GM18508 (cell line): ENCODE results near the gene SLC4A9.
A peak's percentile ranks its signal among the peaks of the same experiment; 100 is the strongest.
"Not testable (repeated sequence)": the region's sequence is repeated elsewhere in the genome, so short reads cannot be mapped to it uniquely, and the experiment has no call there.

ENCODE experiments used
- ATAC-seq: cut with Tn5 transposase; IDR thresholded peaks from one replicate; pipeline ENCODE4 v1.9.1; 2021; ENCODE audit warnings: moderate number of reproducible peaks; ENCODE audit not compliant: insufficient read depth, unreplicated experiment

Gene SLC4A9

DNA sequence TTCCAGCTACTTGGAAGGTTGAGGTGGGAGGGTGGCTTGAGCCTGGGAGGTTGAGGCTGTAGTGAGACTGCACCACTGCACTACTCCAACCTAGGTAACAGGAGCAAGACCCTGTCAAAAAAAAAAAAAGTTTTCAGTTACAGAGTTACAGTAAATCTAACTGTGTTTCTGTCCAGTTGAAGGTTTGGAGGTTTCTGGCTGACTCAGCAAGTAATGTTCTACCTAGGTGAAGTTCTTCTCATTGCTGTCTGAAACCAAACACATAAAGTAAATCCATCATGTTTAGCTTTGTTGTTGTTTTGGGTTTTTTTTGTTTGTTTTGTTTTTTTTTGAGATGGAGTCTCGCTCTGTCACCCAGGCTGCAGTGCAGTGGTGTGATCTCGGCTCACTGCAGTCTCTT lies 33.7 kb downstream of the SLC4A9 start:
- ATAC-seq, result no peak

DNA sequence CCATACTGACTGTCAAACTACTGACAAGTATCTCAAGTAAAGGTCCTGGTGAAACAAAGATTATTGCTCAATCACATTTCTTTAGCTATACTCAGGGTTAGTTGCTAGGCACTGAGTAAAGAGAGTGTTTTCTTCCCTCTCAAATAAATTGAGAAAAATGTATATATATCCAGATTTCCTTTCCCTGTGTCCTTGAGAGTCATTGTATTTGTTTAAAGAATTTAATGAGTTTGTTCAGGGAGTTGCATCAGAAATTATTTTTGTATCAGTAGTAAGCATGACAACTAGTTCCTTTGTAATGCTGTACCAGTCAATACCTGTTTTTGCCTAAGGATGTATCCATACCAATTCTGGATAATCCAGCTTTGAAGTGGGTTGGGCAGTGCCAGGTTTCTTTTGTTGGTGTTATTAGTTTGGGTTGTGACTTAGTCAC lies 38.4 kb downstream of the SLC4A9 start:
- ATAC-seq, result no peak

DNA sequence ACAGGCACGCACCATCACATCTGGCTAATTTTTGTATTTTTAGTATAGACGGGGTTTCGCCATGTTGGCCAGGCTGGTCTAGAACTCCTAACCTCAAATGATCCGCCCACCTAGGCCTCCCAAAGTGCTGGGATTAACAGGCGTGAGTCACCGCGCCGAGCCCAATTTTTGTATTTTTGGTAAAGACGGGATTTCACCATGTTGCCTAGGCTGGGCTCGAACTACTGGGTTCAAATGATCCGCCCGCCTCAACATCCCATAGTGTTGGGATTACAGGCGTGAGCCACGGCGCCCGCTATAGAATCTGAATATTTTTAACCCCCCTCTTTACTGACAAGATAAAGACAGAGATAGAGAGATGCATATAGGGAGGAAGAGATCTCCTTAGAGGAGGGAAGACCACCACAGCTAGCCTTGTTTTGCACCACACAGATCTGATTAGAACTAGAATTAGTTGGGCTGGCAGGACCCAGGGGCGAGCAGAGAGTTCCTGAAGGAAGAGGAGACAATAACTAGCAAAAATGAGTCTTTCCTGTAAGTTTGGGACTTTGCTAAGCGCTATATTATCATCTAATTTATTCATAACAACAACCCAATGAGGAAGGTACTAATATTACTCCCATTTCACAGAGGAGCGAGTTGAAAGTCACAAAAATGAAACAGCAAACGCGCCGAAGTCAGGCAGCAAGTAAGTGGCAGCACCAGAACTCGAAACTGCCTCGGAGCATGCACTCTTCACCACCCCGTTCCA lies 40.2 kb downstream of the SLC4A9 start:
- no peak for ATAC-seq

DNA sequence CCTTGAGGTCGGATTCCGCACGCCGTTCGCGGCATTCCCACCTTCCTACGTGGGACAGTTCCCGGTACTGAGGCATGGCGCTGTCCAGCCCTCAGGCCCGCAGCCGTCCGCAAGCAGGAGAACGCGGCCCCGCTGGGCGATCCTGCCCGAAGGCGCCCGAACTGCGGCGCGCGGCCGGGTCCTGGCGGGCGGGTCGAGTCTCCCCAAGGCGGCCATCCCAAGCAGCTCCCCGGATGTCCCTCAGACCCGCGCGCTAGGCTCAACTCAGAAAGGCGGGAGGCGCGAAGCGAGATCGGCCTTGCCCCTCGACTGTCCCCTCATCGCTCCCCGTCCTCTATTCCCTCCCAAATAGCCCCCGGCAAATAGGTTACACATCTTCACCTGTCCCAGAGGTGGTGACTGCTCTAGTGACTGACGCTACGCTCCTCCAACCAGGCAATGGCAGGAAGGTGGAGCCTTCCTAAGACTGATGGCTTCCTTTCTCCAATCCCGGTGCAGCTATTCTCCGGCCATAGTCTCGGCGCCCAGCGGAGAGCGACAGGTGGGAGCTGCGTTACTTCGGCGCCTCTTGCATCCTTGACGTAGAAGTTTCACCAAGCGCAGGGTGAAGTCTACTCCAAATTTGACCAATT lies 40.9 kb downstream of the SLC4A9 start:
- ATAC-seq, result peak; percentile 59

DNA sequence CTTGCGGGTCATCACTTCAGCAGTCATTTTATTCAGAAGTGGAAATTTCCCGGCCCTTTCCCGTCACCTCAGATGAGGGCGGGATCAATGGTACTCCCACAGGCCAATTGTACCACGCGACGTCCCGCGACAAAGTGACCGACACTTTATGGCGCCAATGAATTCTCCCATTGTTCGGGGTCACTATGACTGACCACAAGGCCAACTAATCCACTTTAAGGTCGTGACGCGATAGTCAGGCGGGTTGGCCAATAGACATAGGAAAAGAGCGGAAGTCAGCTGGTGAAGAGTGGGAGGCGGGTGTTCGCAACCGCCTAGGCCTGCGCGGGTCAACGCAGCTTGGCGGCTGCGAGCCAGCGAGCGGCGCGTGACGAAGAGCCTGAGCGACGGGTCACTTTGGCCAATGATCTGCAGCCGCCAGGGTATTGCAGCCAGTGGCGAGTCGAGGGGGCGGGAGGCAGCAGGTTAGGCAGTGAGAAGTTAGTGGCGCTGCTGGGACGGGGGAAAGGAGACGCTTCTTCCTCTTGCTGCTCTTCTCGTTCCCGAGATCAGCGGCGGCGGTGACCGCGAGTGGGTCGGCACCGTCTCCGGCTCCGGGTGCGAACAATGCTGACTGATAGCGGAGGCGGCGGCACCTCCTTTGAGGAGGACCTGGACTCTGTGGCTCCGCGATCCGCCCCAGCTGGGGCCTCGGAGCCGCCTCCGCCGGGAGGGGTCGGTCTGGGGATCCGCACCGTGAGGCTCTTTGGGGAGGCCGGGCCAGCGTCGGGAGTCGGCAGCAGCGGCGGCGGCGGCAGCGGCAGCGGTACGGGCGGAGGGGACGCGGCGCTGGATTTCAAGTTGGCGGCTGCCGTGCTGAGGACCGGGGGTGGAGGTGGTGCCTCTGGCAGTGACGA lies 41.6 kb downstream of the SLC4A9 start, which contains the start of gene ANKHD1:
ANKHD1 (plus strand) TSS at position 472 of the 896 bp plus-strand sequence; CDS start at position 607, 135 bp downstream.
- ATAC-seq, result peak; percentile 81

DNA sequence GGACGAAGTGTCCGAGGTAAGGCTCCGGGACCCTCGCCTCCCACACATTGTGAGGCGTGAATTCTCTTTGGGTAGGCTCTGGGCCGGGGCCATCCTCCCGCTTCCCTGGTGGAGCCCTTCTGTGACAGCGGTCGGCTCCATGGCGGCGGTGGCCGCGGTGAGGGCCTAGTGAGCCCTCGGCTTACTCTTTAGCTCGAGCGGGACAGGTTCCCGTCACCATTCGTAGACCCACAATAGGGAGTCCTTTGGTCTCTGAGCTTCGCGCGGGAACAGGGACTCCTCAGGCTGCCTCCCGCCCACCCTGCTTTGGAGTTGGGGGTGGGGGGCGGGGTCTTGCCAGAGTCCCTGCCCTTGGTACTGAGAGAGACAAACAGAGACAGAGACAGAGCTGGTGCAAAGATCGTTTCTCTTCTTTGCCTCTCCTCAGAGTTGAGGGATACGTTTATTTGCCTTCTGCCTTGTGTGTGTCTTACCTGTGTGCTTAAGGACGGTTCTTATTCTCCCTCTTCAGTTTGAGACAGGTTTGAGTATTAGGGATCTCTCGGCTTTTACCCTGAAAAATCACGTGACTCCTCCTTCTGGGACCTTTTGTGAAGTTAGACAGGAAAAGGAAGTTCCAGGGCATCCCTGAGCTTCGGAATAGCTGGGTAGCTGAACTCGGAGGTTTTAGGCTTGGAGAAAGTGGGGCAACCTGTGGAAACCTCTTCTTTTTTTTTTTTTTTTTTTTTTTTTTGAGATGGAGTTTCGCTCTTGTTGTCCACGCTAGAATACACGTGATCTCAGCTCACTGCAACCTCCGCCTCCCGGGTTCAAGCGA lies 42.5 kb downstream of the SLC4A9 start:
- no peak for ATAC-seq

DNA sequence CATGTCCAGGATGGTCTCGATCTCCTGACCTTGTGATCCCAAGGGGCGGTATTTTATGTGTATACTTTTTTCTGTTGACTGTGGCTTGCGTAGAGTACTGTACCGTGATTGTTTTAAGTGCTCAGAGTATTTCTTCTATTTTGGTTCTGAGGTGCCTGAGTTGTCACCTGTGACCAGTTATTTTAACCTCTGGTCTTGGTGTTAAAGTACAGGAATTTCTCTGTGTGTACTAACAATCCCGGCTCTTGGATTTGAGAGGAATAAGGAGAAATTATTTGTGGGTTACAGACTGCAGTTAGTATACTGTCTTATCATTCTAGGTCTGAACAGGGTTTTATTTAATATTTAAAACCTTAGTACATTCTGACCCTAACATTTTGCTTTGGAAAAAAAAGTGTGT lies 43.6 kb downstream of the SLC4A9 start:
- ATAC-seq, result no peak

DNA sequence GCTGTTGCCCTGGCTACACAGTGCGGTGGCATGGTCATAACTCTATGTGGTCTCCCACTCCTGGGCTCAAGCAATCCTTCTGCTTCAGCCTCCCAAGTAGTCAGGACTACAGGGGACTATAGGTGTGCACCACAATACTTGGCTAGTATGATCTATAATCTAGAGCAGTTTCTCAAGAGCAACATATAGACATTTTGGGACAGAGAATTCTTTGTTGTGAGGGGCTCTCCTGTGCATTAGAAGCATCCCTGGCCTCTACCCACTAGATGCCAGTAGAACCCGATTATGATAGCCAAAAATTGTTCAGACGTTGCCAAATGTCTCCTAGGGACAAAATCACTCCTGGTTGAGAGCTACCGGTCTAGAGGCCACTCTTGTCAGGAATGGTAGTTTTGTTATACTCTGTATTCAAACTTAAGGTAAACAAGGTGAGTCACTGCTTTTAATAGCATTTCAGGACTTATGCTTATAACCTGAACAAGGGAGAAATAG lies 48.8 kb downstream of the SLC4A9 start:
- ATAC-seq, result no peak

DNA sequence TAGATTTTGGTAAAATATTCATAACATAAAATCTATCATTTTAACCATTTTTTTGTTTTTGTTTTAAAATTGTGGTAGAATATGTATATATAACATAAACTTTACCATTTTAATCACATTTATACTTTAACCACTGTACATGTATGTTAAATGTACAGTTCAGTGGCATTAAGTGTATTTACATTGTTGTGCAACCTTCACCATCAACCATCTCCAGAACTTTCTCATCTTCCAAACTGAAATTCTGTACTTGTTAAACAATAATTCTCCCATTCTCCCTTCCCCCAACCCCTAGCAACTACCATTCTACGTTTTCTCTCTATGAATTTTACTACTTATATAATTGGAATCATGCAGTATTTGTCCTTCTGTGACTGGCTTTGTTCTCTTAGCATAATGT lies 53.2 kb downstream of the SLC4A9 start:
- ATAC-seq, result no peak

DNA sequence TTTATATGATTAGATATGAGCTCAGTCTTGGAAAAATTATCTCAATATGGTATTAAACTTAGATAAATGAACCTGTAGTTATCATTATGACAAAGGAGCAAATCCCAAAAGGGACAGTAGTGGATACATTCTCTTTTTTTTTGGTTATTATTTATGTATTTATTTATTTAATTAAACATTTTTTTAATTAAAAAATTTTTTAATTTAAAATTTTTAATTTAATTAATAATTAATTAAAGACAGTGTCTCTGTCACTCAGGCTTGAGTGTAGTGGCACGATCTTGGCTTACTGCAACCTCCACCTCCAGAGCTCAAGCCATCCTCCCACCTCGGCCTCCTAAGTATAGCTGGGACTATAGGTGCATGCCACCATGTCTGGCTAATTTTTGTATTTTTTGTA lies 57.2 kb downstream of the SLC4A9 start:
- ATAC-seq, result no peak

DNA sequence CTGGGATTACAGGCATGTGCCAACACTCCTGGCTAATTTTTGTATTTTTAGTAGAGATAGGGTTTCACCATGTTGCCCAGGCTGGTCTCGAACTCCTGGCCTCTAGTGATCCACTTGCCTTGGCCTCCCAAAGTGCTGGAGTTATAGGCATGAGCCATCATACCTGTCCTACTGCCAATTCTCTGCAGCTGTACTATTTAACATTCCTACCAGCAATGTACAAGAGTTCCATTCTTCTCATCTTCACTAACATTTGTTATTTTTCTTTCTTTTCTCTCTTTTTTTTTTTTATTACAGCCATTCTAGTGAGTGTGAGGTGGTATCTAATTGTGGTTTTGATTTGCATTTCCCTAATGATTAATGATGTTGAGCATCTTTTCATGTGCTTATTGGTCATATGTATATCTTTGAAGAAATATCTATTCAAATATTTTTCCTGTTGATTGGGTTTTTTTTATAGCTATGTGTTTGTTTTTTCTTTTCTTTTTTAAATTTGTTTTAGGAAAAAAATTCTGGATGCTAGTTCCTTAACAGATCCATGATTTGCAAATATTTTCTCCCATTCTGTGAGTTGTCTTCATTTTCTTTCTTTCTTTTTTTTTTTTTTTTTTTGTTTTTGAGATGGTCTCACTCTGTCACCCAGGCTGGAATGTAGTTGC lies 59.0 kb downstream of the SLC4A9 start:
- ATAC-seq, result no peak

DNA sequence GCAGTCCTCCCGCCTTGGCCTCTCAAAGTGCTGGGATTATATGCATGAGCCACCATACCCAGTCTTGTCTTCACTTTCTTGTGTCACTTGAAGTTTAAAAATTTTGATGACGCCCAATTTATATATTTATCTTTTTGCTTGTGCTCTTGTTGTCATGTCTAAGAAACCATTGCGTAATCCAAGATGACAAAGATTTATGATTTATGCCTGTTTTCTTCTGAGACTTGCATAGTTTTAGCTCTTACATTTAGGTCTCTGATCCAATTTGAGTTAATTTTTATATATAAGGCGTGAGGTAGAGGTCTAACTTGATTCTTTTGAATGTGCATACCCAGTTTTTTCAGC lies 60.2 kb downstream of the SLC4A9 start:
- no peak for ATAC-seq

DNA sequence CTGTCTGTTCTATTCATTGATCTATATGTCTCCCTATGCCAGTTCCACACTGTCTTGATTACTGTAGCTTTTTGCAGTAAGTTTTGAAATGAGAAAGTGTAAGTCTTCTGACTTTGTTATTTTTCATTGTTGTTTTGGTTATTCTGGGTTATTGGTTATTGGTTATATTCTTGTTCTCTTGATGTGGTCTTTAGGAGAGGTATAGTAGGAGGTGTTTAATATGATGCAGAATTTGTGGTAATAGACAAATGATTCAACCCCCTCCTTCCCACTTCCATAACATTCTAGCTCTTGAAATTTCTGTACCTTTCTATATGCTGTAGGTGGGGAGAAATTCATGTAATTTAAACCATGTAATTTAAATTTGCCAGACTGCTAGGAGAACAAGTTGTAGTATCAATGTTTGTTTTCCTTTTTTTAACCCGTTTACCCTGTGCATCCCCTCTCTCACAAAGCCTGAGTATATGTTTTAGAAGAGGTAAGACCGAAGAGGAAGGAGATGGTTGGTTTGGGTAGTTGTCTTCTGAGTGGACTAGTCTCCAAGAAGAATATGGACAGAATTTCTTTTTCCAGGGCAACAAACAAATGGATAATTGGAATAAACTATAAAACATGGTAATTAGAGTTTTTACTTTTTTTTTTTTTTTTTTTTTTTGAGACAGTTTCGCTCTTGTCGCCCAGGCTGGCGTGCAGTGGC lies 60.8 kb downstream of the SLC4A9 start:
- ATAC-seq, result no peak

DNA sequence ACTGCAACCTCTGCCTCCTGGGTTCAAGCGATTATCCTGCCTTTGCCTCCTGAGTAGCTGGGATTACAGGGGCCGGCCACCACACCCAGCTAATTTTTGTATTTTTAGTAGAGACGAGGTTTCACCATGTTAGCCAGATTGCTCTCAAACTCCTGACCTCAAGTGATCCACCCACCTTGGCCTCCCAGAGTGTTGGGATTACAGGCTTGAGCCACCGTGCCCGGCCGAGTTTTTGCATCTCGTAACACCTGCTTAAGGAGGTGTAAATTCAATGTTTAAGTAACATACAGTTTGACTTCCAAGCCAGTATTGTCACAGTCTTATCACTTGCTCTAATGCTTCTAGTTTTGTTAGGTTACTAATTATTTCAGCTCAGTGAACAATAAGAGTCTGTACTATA lies 61.4 kb downstream of the SLC4A9 start:
- ATAC-seq, result not testable (repeated sequence)

DNA sequence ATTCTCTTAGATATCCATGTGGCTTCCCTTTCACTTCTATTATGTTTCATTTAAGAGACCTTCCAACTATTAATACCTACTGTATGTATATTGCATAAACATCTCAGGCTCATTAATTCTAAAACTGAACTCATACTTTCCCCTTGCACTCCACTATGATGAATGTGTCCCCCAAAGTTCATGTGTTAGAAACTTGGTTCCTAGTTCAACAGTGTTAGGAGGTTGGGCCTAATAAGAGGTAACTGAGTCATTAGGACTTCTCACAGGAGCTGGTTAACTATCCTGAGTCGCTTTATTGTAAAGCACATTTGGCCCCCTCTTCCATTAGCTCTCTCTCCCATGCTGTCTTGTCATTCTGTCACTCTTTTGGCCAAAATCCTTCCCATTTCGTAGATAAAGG lies 63.6 kb downstream of the SLC4A9 start:
- no peak for ATAC-seq

DNA sequence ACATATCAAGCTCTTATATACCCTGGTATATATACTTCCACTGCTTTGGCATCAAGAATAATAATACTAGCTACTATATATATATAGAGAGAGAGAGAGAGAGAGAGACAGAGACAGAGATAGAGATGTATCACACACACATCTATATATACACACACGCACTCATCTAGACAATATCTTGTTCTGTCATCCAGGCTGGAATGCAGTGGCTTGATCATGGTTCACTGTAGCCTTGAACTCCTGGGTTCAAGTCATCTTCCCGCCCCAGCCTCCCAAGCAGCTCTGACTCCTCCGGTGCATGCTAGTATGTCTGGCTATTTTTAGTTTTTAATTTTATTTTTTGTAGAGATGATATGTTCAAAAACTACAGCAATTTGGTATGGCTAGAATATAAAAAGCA lies 64.1 kb downstream of the SLC4A9 start:
- ATAC-seq, result no peak
